EL (cell line): ENCODE results near the gene PHGDH.
"Not testable (repeated sequence)": the region's sequence is repeated elsewhere in the genome, so short reads cannot be mapped to it uniquely, and the experiment has no call there.

ENCODE experiments used
- DNase-seq: peaks from one replicate; pipeline ENCODE4 v3.0.0-alpha.2; 2016

The PHGDH gene

DNA sequence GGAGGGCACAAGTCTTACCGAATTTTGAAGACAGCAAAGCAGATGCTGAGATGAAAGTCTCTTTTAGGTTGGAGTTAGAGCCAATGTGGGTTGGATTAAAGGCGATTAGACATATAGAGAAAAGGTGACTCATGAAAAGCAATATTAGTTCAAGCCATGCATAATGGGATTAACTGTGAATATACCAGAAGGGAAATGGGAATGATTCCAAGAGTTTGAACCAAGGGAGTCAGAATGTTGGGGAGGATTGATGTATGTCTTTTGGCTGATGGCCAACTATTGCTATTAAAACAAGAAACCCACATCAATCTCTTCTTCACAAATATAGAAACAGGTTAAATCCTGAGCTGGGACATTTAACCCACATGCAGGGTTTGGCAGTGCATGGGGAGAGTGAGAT, 55.8 kb downstream of the PHGDH start:
- no peak for DNase-seq

DNA sequence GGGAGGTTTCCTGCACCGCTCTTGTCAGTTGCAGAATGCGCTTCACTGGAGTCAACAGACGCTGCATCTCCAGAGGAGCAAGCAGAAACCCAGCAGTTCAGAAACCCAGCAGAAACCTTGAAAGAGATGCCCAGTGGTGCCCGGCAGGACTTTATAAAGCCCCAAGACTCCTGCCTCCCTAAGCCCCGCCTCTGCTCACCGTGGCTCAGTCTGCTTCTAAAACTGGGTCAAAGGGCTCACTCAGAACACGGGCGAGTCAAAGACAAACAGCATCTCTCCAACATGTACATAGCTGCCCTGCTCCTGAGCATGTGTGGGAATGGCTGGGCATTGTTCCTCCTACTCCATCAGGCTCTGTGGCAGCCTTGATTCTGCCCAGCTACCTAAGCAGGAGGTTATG, 57.0 kb downstream of the PHGDH start, which contains the start of gene HMGCS2:
TSS of gene HMGCS2 (minus strand) at position 128 of the 400 bp plus-strand sequence. CDS start at position 67, 61 bp downstream.
- DNase-seq, result no peak

DNA sequence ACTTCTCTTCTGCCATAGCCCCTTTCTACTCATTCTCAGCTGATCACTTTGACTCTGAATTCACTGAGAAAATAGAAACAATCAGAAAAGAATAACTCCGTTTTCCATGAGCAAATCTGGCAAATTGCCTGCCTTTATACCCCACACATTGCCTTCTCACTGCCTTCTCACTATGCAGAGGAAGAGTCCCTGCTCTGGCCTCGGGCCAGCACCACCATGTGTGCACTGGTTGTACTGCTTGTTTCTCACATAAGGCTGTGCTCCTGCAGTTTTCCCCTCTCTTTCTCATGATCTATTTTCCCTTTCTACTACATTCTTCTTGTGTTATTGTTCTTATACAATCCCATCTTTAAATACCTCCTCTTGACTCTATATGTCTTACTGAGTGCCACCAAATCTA, 59.3 kb downstream of the PHGDH start:
- DNase-seq, result peak; percentile 13

DNA sequence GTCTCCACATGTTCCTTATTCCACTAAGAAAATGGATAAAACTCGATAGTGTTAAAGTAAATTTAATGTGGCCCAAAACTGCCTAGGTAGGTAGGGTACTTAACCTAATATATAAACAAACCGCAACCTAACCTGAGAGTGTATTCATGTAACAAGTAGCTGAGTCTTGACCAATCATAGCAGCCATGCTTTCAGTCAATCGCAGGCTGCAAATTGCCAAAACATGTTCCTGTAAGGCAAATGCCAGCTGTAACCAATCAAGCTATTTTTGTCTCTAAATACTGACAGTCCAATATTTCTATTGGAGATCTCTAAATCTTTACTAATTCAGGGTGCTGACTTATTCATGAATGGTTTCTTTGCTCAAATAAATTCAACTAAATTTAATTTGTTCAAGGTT, 60.0 kb downstream of the PHGDH start:
- no peak for DNase-seq

DNA sequence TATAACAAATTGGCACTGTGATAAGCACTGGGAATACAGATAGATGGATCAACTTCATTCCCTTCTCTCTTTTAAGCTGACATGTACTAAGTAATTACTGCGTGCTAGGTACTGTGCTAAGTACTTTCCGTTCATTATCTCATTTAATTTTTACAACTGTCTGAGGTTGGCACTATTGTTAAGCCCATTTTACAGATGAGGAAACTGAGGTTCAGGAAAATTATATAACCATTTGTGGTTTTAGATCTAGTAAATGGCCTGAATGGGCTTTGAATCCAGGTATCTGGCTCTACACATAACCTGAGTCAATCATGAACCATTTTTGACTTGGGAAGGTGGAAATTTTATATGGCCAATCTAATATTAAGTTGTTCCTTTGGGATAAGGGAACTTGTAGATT, 60.6 kb downstream of the PHGDH start:
- no peak for DNase-seq

DNA sequence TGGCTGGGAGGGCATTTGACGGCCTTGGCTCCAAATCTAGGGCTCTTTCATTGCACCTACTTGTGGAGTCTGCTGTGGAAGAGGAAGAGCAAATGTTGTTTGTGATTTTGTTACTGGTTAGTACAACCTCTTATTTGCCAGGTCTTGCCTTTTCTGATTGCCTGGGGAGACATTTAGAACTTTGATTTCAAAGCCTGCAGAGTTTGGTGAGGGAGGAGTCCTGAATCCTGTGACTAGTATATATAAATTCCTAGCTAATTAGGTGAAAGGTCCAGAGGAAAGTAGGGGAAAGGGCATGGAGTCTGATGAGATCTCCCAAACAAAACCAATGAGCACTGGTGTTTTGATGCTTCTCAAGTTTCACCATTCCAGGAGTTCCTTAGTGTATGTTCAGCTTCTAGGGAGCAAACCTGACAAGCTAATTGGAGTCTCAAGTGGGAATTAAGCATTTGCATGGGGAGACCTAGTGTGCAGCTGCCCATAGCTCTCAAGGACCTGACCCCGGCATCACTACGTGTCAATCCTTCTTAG, 62.0 kb downstream of the PHGDH start:
- DNase-seq, result no peak

DNA sequence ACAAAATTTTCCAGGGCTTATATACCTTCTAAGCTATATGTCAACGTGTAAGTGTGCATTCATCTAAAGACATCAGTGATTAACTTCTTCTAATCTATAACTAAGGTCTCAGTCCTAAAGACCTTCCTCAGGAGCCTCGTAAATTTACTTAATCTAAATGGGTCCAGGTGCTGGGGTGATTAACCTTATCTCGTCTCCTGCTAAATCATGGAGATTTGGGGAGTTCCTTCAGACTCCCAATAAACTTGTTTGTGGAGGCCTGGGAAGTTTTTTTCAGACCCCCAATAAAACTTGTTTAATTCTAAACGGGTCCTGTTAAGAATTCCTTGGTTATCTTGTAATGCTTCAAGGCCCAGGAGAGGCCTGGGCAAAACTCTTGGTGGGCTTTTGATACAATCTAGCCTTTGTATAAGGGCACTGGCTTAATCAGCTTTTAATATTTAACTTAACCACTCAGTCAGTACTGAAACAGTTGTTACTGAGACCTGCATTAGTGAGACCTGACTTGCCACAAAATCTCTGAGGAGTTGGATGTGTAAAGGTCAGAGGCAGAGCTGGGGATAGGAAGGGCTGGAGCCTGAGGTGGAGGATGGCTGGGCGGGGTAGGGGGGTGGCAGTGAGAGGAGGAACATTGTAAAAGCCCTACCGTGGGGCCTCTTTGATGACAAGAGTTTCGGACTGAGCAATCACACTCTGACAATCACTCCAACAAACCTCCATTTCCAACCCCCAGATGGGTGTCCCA, 63.2 kb downstream of the PHGDH start:
- no peak for DNase-seq

DNA sequence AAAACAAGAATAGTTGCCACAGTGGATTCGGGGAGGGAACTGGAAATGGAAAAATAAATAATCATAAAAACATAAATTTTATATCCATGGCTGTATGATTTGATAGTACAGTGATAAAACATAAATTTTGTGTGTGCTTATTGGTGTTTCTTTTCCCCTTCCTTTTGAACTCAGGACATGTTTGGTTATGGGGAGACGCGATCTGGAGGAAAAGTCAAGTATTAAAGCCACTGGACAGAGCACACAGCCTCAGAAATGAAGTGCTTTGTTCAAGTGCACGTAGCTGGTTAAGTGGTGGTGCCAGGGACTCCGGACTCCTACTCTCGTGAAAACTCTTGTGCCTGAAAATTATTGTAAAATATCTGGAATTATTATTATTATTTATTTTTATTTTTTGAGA, 66.6 kb downstream of the PHGDH start:
- DNase-seq, result no peak

DNA sequence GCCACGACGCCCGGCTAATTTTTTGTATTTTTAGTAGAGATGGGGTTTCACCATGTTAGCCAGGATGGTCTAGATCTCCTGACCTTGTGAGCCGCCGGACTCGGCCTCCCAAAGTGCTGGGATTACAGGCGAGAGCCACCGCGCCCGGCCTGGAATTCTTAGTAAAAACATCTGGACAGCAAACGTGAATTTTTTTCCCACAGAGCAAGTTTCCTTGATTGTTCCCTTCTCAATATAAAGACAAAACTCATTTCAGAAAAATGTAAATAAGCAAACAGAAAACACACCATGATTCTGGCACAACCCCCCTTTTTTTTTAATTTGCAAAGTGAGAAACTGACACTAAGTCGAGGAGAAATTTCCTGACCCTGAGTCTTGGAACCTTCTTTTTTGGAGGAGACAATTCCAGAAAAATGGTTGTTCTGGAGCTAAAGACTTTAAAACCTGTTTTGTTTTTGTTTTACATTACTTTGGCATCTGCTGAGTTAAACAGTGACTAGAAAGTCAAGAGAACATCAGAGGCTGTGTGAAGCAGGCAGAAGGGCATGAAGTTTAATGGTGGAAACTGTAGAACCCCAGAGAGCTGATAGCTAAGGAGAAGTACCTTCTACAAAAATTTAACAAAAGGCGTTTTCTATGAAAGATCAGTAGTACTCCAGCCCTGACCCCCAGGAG, 67.3 kb downstream of the PHGDH start:
- no peak for DNase-seq

DNA sequence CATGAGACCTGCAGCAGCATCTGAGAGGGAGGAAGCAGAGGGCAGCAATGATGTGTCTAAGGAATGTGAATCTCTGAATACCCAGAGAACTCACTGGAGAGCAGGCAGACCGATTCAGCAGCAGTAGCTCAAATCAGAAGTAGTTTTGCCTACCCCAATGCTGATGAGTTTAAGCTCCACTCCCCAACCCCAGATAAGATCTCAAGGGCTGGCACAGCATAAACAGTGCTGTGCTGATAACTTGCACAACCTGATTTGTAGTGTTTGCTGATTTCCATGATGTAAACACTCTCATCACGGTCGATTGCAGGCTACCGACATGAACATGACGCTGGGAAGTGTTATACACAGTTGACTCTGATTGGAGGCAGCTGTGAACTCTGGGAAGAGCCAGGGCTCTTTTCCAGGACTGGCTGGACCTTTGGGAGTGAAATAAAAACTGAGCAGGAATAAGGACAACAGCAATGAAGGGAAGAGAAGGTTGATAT, 68.2 kb downstream of the PHGDH start:
- DNase-seq, result peak; percentile 16

DNA sequence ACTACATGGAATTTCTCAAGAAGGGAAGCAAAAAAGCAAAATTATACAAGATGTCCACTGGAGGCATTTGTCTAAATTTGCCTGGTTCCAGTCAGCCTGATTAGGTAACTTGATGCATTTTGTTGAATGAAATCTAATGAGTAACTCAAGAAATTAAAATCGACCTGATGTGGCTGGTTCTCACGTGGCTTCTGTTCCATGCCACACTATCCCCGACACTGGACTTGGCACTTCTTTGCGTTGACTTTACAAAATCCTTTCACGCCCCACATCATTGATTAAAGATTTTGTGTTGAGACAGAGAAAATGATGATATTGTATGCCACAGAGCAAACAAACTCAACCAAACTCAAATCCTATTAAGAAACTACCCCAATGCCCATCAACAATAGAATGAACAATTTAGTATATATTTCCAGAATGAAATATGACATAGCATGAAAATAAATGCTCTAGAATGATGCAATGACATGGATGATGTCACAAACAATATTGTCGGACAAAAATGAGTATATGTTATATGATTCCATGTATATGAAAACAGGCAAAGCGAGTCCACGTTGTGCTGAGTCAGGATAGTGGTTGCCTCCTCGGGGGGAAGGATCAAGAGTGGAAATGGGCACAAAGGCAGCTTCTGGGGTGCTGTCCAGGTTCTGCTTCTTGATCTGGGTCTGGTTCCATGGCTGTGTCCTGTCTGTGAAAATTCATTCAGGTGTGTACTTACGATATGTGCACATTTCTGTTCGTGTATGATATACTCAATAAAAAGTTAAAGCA, 69.9 kb downstream of the PHGDH start:
- no peak for DNase-seq

DNA sequence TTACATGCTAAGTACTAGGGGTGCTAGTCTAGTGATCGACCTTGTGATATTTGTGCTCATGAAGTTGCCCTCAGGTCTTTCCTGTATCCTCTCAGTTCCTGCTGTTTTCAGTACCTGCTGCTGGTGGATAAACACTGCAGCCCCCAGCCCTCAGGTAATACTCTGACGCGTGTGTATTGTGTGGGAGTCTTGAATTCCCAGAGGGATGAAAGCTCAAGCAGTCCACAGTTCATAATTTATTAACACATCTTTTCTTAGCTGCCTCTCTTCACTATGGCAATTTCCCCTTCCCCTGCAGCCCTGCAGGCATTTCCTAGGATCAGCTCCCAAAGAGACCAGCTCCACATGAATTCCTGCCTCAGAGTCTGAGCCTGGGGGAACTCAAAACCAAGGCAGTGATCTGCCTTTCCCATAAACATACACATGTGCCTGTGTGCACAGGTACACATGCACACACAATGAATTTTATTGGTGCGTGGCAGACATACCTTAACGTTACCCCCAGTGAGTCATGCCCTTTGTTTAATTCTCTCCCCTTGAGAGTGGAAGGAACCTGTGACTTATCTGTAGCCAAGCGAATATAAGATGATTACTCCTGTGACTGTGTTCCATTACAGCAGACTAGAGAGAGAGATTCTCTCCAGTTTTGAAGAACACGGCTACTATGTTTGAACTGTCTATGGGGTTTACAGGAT, 71.0 kb downstream of the PHGDH start:
- no peak for DNase-seq

DNA sequence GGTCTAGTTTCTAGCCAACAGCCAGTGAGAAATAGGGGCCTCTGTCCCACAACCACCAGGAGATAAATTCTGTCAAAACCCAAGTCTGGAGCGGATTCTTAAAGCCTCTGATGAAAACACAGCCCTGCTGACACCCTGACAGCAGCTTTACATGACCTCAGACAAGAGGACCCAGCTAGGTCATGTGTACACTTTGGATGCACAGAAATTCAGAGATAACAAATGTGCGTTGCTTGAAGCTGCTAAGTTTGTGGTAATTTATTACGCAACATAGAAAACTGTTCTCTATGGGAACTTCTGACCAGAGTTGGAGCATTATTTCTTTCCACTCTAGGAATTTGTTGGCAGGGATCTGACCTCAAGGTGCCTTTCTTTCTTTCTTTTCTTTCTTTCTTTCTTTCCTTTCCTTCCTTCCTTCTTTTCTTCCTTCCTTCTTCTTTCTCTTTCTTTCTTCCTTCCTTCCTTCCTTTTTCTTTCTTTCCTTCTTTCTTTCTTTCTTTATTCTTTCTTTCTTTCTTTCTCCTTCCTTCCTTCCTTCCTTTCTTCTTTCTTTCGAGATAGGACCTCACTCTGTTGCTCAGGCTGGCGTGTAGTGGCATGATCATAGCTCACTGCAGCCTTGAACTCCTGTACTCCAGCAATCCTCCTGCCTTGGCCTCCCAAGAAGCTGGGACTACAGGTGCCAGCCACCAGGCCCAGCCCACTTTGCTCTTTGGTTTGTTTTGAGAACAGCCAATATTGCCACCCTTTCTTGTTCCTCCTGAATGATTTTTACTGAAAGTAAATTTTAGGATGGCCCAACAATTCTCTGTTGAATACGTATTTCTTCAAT, 71.8 kb downstream of the PHGDH start:
- DNase-seq, result no peak

DNA sequence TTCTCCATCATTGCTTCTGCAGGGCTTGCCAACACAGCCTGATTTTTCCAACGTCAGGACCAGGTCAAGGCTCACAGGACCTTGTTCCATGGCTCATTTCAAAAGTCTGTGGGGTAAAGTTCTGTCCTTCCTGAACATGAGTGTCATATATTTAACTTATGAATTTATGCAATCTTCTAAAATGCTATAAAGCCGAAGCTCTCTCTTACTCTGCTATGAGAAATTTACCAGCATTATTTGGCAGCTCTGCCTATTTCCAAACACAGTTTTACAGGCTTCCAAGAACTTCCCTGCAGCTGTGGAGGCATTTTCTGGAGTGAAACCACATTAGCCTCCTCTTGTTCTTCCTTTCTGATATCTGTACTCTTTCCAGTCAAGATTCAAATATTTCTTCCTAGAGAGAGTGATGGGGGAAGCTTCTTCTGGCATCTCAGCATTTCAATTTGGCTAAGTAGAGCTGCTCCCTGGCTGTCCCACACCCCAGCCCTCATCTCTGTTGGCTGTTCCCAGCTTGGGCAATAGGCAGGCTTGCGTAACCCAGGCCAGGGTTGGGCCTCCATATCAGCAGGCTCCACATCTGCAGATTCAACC, 72.6 kb downstream of the PHGDH start:
- DNase-seq, result no peak

DNA sequence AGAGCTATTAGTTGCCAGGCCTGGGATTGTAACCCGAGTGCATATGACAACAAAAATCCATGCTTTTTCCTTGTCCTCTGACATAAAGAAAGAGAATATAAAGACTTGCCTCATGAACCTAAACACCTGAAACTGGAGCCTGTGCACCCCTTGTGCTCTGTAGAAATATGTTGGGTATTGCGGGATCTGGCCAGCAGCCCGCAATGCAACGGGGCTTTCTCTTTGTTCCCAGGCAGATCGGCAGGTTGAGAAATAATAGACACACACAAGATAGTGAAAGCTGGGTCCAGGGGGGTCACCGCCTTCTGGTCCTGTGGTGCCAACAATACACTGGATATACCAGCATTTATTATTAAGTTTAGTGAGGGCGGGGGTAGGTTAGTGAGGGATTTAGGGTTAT, 74.3 kb downstream of the PHGDH start:
- DNase-seq, result not testable (repeated sequence)

DNA sequence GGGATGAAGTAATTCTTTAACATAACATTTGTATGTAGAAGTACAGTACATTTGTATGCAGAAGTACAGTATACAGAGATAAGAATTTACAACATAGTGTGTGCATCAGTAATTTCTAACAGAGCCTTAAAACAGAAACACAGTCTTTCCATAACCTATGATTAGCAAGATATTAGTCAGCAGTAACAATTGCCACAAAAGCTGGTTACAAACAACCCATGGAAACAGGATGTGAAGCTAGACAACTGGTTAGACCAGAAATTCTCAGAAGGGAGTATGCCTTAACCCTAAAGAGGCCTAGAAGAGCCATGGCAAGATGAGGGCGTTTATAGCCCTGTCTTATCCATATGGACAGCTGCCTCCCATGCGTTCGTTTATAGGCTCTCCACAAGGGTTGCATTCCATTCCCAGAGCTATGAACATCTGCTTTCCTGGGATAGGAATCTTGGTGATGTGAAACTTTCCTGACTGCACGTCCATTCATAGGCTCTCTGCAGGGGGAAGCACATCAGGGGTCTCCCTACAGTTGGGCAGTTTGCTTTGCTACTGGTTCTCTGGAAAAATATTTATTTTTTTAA, 74.8 kb downstream of the PHGDH start:
- not testable (repeated sequence) for DNase-seq

DNA sequence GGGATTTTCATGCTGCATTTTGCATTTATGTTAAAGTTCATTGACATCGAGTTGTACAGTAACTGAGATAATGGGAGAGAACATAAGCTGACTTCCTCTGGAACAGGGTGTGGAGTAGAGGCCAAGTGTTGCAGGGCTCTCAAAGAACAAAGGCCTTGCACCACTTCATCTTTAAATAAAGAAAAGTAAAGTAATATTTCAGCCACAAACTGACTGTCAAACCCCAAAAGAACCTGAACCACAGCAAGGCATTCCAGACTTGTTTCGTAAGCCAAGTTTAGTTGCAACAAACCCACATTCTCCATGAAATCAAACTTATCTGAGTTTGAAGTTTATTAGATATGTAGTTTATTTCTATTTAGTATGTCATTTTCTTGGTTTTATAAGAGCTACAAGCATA, 76.0 kb downstream of the PHGDH start:
- no peak for DNase-seq

DNA sequence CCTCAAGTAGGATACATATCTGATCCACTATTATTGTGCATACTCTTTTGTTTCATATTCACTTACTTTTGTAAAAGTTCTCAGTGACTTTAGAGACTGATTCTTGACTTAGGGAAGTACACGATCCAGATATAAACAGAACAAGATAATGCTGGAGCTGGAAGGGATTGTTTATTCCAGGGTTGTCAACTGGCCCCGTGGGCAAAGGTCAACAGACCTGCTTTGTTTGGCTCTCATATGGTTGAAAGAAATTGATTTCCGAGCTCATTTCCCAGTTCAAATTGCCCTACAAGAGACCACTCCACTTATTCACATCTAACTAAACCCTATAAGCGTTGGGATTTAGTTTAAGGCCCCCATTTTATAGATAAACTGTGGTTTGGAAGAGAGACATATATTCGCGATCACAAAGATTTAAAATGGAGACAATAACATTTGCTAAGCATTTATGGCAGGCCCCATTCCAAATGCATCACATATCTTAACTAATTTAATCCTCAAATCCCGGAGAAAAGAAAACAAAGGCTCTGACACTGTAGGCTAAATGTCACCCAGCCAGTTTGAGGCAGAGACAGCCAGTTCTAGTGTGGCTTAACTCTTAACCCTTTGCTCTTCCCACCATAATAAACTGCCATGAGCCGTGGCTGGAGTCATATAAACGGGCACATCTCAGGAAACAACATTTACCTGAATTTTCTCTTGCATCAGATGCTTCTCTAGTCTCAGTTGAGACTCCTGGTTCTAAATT, 78.9 kb downstream of the PHGDH start:
- DNase-seq, result no peak

DNA sequence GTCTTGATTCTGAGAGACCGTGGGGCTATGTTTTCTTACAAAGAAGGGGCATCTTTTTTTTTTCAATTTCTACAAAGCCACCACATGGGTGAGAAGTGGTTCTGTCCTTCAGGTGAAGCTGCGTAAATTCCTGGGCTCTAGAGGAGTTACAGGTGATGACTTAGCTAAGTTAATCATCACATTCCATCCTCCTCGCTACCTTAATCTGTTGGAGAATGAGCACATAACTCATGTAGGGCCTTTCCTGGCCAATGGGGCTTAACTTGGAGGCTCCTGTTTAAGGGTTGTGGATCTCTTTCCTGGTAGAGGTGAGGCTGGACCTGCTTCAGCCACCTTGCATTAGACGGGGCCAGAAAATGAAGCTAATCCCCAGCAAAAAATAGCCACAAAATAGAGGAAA, 79.6 kb downstream of the PHGDH start:
- no peak for DNase-seq
